Natural killer cell (primary cell): ENCODE data around the gene EFCAB6. TPM values are rescaled to one million over a fixed set of nuclear protein-coding genes. Genes with fewer than 3 reads are reported as not detected.

Experiments used
- ATAC-seq, 3 donors: fragments of 150-1000 bp in 2 of 3; fragments of 200-7000 bp in 1 of 3; cut with Tn5 transposase; 1 replicate in 1 of 3; 2 replicates in 2 of 3; pipeline ENCODE4 v1.10.0; 2021; ENCODE audit warnings: mild to moderate bottlenecking in 2 of 3, moderate library complexity in 2 of 3
- DNase-seq, 2 donors: peaks; one replicate each; pipeline versions ENCODE4 v3.0.0 to v3.0.0-alpha.2; 2013 to 2021; ENCODE audit warnings: mixed read lengths in 1 of 2
- H3K27ac ChIP-seq: one replicate; pipeline ENCODE4 v1.5.1; 2013; ENCODE audit warnings: mild to moderate bottlenecking, low read length
- H3K27me3 ChIP-seq: one replicate; pipeline ENCODE4 v1.6.1; 2013; ENCODE audit warnings: low read length; ENCODE audit not compliant: control insufficient read depth, insufficient read depth
- H3K36me3 ChIP-seq: one replicate; pipeline ENCODE4 v1.6.1; 2013; ENCODE audit warnings: low read length; ENCODE audit not compliant: control insufficient read depth, insufficient read depth
- H3K4me1 ChIP-seq: one replicate; pipeline ENCODE4 v1.6.1; 2013; ENCODE audit warnings: low read length; ENCODE audit not compliant: control insufficient read depth, insufficient read depth
- H3K4me3 ChIP-seq: one replicate; pipeline ENCODE4 v1.5.1; 2013; ENCODE audit warnings: low read length
- H3K9me3 ChIP-seq: one replicate; pipeline ENCODE4 v1.6.1; 2013; ENCODE audit warnings: low read length; ENCODE audit not compliant: control insufficient read depth, insufficient read depth
- H3K27ac Mint-ChIP-seq, 2 donors: one replicate each; pipeline ENCODE4 v1.8.0; 2022; ENCODE audit warnings: mild to moderate bottlenecking in 2 of 2, mixed read lengths in 2 of 2, moderate library complexity in 1 of 2
- H3K27me3 Mint-ChIP-seq, 2 donors: one replicate each; pipeline ENCODE4 v1.8.0; 2022; ENCODE audit warnings: low read depth in 2 of 2, mixed read lengths in 2 of 2
- H3K36me3 Mint-ChIP-seq: one replicate; pipeline ENCODE4 v1.8.0; 2022; ENCODE audit warnings: mixed read lengths
- H3K4me1 Mint-ChIP-seq, 2 donors: one replicate each; pipeline ENCODE4 v1.8.0; 2022; ENCODE audit warnings: mixed read lengths in 2 of 2
- H3K4me3 Mint-ChIP-seq: one replicate; pipeline ENCODE4 v1.8.0; 2022; ENCODE audit warnings: mild to moderate bottlenecking, moderate library complexity, mixed read lengths
- H3K9me3 Mint-ChIP-seq, 2 donors: one replicate each; pipeline ENCODE4 v1.8.0; 2022; ENCODE audit warnings: mixed read lengths in 2 of 2
- CTCF ChIP-seq: fragments of 200-600 bp; IDR thresholded peaks from one replicate; pipeline ENCODE4 v1.8.0; 2022; ENCODE audit warnings: antibody characterized with exemption
- WGBS: methylation state at CpG from one replicate; pipeline ENCODE4 v1.1.7; 2013; ENCODE audit warnings: missing lambda C conversion rate; ENCODE audit not compliant: insufficient coverage; 5-methylcytosine and 5-hydroxymethylcytosine counted together
- intact Hi-C: fragments of 100-400 bp; cut with micrococcal nuclease; formaldehyde crosslinking; loops from one replicate; pipeline ENCODE4 v1.14.2; 2022
- total RNA-seq, 4 donors: library from RNA; stranded (reverse); fragments of 120-200 nt in 1 of 4; gene quantifications; one replicate each; pipeline versions ENCODE4 v1.2.3 to v1.2.4, GENCODE V29; 2013 to 2022

Gene EFCAB6
- total RNA-seq, 3 donors from 2014 or later (not counting 1 experiment from before 2014, with no cell fraction given), result 0.23 to 0.35 (median 0.26) TPM

- H3K9me3 ChIP-seq, result no peaks in the 10 kb centered on the region
- no peaks in the 10 kb centered on the region for H3K4me1 ChIP-seq
- no peak overlapping the region for H3K27ac ChIP-seq
- Mint-ChIP-seq H3K4me1 (no peaks in the 10 kb centered on the region), H3K27ac (no peak overlapping the region), H3K4me3 (no peak overlapping the region), H3K9me3 (no peaks in the 10 kb centered on the region), H3K27me3 (peaks cover 0 to 5% of the 10 kb centered on the region in 2 donors), H3K36me3 (no peaks in the 10 kb centered on the region)
- no peak for TF ChIP-seq CTCF
- no peak overlapping the region for H3K4me3 ChIP-seq
- no peaks in the 10 kb centered on the region for H3K36me3 ChIP-seq
- DNase-seq (no peak), ATAC-seq (no peak)
- intact Hi-C loops, result no loop called here
- no peaks in the 10 kb centered on the region for H3K27me3 ChIP-seq
- 75% methylated on average over 10 of the region's 11 CpGs for WGBS
Measured at GRCh38 chr22:43739851-43740379, 72.2 kb downstream of the EFCAB6 start.

- Mint-ChIP-seq H3K4me1 (no peaks in the 10 kb centered on the region), H3K36me3 (no peaks in the 10 kb centered on the region), H3K9me3 (no peaks in the 10 kb centered on the region), H3K4me3 (no peak overlapping the region), H3K27me3 (no peaks in the 10 kb centered on the region), H3K27ac (no peak overlapping the region)
- H3K4me3 ChIP-seq, result no peak overlapping the region
- ATAC-seq (no peak), DNase-seq (no peak)
- H3K36me3 ChIP-seq, result no peaks in the 10 kb centered on the region
- H3K4me1 ChIP-seq, result no peaks in the 10 kb centered on the region
- no peaks in the 10 kb centered on the region for H3K27me3 ChIP-seq
- WGBS, result 94% methylated on average over 4 of the region's 4 CpGs
- H3K9me3 ChIP-seq, result no peaks in the 10 kb centered on the region
- intact Hi-C loops, result no loop called here
- no peak overlapping the region for H3K27ac ChIP-seq
- no peak for TF ChIP-seq CTCF
Measured at GRCh38 chr22:43737150-43737828, 74.8 kb downstream of the EFCAB6 start.

GRCh38 chr22:43736651-43737050 lies 75.5 kb downstream of the EFCAB6 start:
- WGBS, result 89% methylated on average over 7 of the region's 7 CpGs
- Mint-ChIP-seq H3K4me1 (no peaks in the 10 kb centered on the region), H3K4me3 (no peak overlapping the region), H3K27me3 (no peaks in the 10 kb centered on the region), H3K27ac (no peak overlapping the region), H3K36me3 (no peaks in the 10 kb centered on the region), H3K9me3 (no peaks in the 10 kb centered on the region)
- DNase-seq (no peak), ATAC-seq (no peak)
- Histone ChIP-seq H3K27ac (no peak overlapping the region), H3K27me3 (no peaks in the 10 kb centered on the region), H3K36me3 (no peaks in the 10 kb centered on the region), H3K4me1 (no peaks in the 10 kb centered on the region), H3K4me3 (no peak overlapping the region), H3K9me3 (no peaks in the 10 kb centered on the region)
- intact Hi-C loops, result no loop called here
- no peak for TF ChIP-seq CTCF
